HG03045 (cell line): ENCODE results near the gene SPINT1.

Experiments used
- ATAC-seq: cut with Tn5 transposase; IDR thresholded peaks from one replicate; pipeline ENCODE4 v1.9.1; 2021; ENCODE audit warnings: mild to moderate bottlenecking, moderate library complexity; ENCODE audit not compliant: unreplicated experiment

The SPINT1 gene

DNA sequence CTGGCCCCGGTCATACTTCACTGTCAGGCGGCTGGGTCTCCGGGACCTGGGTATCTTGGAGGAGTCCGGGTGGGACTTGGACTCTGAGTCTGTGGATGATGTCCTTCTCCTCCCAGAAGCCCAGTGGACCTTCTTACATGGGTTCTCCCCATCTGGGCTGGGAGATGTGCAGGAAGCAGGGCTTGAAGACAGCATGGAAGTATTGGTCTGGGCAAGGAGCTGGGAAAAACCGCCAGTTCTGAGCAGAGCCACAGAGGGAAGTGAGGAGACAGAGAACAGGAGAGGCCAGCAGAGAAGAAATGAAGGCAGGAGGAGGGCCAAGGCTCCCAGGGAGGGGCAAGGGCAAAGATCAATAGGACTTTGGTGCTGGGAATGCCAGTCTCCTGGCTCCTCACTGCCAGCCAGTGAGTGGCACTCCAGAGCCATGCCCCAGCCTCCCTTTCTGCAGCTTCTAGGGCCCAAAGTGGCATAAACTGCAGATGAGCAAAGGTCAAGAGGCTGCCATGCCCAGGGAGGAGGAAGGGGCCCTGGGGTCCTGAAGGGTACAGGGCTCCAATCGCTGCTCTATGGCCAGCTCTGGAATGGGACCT is 15.3 kb upstream of the SPINT1 start, which contains the start of gene PPP1R14D:
TSS of gene PPP1R14D (minus strand) at position 262 of the 590 bp plus-strand sequence. CDS start at position 195, 67 bp downstream.
- ATAC-seq, result no peak

DNA sequence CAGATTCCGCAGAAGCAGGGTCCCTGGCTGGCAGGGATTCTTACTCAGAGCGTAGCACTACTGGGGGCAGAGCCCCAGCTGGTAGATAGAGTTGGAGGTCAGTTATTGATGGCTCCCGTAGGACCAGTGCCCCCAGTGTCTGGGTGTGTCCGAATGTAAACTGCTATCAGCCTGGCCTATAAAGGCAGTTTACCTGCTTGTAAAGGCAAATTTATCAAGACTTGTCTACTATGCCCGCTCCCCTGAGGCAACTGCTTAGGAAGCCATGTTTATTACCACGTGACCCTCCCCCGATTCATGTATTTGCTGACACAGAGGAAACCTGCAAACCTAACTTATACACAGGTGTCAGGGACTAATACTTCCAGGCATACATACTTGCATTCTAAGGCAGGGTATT is 14.7 kb upstream of the SPINT1 start:
- ATAC-seq, result no peak

DNA sequence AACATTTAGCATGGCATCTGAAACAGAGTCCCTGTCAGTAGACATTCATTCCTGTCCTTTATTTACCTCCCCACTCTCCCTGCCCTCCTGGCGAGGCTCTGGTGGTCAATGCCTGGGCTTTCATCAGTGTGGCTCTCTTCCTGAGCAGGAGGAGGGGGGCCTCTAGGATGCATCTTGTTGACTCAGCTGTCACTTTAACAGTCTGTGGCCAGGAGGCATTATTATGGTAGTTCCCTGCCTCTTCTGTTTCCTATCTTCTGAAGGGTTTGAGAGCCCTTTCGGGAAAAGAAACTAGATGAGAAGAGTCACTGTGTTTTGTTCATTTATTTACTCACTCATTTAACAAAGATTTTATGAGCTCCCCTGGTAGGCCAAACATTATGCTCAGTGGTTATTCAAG is 13.0 kb upstream of the SPINT1 start:
- ATAC-seq, result no peak

DNA sequence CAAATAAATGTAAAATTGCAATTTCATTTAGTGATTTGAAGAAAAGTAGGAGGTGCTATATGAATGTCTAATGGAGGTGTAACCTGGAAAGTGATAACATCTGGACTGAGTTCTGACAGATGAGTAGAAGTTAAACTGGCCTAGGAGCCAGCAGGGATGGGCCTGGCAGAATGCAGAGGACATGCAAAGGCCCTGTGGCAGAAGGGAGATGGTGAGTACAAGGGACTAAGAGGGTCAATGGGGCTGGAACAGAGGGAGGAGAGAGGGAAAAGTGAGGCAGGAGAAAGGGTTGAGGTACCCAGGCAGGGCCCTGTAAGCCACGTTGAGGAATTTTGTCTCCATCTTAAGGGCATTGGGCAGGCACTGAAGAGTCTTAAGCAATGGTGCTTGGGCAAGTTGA is 12.0 kb upstream of the SPINT1 start:
- ATAC-seq, result no peak

DNA sequence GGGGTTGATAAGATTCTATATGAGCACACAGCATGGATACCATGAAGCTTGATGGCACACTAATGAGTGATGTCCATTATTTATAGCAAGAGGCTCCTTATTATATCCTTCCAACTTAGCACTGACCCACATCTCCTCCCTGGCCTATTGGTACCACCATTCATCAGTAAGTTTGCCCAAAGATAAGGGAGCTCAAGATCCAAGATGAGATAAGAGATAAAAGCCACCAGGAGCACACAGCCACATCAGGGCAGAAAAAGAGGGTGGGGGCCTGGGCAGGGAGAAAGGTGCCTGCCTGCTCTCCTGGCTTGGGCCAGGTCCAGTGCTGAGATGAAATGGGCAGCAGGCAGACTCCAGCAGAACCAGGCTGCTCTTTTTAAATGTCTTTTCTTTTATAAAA is 10.9 kb upstream of the SPINT1 start:
- ATAC-seq, result no peak

DNA sequence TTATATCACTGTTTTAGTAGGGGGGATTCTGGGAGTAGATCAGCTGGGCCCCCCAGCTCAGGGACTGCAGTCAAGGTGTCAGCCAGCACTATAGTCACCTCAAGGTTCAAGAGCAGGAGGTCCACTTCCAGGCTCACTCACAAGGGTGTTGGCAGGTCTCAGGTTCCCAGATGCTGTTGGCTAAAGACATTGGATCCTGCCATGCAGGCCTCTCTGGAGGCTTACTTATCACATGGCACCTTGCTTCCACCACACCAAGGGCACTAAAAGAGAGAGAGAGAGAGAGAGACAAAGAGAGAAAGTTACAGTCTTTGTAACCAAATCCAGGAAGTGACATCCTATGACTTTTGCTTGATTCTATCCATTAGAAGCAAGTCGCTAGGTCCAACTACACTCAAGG is 7.8 kb upstream of the SPINT1 start:
- no peak for ATAC-seq

DNA sequence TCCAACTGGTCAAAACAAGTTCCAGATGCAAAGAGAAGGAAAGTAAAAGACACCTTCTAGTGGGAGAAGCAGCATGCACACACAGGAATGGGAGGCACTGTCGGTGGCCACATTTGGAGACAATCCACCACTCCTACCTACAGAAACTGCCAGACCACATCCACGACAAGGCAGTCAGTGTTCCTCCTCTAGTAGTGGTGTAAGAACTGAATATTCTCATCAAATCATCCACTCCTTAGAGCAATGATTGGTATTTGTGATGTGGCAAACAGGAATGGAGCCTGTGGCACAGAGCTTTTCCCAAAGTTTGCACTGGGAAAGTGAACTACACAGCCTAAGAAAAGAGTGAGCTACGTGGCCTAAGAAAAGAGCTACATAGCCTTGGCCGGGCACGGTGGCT is 5.1 kb upstream of the SPINT1 start:
- ATAC-seq, result no peak

DNA sequence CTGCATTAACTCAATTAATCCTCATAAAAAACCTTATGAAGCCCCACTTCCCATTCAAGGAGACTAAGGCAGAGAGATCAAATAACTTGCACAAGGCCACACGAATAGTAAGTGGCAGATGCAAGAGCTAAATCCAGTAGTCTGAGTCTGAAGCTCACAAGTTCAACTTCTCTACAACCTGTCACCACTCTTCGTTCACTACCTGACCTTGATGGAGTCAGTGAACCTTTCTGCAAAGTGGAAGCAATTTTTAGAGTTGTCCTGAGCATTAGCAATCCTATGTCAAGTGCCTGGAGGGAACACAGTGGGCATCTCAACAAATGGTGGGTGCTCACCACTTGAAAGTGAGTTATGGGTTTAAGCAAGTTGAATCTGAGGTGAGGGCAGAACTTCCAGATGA is 2.1 kb upstream of the SPINT1 start:
- no peak for ATAC-seq

DNA sequence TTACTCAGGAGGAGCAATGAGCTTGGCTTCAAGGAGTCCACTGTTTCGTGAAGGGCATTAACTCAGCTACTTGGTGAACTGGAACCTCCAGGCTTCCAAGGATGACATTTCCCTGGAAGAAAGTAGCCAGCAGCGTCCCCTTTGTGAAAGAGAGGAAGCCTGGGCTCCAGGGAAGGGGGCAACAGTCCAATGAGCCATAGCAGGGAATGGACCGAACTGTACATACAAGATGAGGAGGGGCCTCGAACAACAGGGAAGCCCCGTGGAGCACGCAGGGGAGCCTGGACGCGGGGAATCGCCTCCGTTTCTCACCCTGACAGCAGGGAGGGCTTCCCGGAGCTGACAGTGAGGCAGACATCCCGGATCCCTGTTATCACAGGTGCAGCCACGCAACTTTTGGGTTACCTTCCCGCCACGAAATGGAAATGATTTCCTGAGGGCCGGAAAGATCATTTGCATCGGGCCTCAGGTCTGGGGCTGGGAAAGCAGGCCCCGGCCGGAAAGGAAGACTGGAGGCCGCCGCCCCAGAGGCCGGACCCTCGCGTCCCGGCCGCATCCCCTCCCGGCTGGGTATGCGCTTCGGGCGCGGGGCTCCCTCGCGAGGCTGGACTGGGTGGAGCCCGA is 475 bp upstream of the SPINT1 start:
- no peak for ATAC-seq

DNA sequence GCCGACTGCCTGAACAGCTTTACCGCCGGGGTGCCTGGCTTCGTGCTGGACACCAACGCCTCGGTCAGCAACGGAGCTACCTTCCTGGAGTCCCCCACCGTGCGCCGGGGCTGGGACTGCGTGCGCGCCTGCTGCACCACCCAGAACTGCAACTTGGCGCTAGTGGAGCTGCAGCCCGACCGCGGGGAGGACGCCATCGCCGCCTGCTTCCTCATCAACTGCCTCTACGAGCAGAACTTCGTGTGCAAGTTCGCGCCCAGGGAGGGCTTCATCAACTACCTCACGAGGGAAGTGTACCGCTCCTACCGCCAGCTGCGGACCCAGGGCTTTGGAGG is 815 bp downstream of the SPINT1 start:
- ATAC-seq, result no peak

DNA sequence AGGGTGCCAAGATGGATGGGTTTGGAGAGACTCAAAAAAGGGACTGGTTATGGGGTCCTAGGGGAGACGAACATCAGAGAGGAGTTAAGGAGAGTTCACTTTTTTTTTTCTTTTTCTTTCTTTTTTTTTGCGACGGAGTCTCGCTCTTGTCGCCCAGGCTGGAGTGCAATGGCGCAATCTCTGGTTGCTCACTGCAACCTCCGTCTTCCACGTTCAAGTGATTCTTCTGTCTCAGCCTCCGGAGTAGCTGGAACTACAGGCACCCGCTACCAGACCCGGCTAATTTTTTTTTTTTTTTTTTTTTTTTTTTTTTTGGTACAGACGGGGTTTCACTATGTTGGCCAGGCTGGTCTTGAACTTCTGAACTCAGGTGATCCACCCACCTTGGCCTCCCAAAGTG is 1.2 kb downstream of the SPINT1 start:
- ATAC-seq, result no peak

DNA sequence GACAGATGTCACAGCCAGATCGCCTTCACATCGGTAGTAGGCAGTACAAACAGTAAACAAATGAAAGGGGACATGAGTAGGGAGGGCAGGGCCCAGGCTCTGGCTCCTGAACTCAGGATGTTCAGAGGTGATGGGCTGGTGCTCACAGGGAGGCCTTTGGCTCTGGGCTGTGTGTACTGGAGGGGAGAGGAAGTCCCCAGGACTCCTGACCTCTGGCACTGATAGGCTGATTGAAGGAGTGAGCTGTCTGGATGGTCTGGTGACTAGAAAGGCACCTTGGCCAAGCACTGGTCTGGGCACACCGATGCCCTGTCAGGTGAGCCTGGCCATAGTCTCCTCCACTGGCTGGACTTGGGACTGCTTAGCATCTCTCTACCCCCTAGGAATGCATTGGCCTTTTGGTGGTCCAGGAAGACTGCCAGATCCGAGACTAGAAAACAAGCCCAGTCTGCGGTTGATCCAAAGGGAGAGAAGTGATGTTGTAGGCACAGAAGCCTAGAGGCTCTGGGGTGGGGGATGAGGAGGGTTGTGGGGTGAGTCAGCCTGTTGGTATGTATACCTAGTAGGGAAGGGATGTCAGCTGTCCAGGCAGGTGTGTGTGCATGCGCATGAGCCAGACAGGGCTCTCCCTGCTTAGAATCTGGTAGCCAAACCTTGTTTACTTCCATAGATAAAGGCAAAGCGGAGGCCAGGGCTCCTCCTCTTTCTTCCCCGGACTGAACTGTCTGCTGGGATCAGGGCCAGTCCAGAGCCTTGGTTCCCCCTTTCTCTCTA is 1.9 kb downstream of the SPINT1 start:
- ATAC-seq, result no peak

DNA sequence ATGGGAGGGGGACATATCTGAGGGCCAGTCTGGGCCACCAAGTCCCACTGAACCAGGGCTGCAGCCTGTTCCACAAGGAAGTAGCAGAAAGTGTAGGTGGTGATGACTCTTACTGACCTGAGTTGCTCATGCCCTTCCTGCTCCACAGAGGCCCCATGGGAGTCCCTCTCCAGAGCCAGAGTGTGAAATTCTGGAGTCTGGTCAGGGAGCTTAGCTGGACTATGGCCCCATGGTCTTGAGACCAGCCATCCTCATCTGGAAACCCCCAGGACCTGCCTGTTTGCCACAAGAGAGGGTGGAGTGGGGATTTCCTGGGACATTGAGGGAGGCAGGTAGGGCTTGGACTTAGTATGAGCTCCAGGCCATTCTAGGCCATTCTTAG is 3.0 kb downstream of the SPINT1 start:
- ATAC-seq, result peak; percentile 17

DNA sequence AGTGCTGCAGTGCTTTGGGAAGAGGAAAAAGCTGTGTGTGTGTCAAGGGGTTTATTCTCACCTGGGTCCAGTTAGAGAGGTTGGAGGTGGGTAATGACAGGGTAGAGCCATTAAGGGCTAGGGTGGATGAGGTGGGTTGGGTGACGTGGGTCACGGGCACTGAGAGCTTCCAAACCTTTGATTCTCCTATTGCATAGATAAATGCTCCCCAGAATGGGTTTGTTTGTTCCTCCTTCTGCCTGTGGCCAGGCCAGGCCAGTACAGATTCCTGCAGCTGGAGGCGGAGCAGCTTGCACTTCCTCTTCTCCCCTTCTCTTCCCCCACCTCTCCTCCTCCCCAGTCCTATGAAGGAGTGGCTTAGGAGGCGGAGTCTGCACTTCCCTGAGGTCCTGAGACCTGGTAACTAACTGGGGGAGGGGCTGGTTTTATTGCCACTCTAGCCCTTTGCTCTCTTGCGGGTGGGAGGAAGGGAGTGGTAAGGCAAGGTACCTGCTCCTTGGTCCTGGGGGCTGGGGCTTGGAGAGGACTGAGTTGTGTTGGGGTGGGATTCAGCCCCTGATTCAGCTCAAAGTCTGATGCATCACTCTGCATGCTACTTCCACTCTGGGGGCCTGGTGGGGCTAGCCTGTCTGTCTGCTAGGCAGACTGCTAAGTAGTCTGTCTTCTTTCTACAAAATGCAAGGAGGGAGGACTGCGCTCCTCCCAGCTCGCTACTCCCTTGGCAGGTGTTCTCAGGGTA is 3.5 kb downstream of the SPINT1 start:
- ATAC-seq, result peak; percentile 54

DNA sequence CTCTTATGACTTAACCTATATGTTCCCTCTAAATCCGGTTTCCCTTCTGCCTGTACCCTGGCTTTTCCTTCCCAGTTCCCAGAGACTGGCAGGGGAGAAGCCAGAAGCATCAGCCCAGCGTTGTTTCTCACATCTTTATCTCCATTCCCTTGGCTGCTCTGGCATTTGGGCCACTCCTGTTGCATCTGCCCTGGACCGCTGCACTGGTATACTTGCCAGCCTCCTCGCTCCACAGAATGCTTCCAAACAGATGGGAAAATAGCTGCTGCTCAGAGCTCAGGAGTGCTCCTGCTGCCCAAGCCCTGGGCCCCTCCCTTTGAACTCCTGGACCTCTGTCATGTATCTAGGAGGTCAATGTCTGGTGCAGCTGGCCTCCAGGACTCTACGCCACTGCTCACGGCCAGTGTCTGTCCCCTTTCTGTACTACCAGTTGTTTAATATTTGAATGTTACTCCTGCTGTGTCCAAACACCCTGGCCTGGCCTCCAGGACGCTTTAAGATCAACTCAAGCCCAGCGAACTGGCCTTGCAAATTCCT is 6.8 kb downstream of the SPINT1 start:
- ATAC-seq, result no peak

DNA sequence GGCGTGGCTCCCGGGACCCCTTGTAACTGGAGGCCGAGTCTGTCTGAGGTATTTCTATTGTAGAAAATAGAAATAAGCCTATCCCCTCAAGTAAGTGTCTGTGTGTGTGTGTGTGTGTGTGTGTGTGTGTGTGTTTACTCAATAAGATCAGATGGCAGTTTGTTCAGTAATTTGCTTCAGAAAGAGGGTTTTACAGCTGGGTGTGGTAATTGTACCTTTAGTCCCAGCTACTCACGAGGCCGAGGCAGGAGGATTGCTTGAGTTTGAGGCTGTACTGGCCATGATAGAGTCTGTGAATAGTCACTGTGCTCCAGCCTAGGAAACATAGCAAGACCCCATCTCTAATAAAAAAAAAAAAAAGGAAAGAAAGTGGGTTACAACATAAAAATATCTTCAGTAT is 8.7 kb downstream of the SPINT1 start:
- ATAC-seq, result no peak

DNA sequence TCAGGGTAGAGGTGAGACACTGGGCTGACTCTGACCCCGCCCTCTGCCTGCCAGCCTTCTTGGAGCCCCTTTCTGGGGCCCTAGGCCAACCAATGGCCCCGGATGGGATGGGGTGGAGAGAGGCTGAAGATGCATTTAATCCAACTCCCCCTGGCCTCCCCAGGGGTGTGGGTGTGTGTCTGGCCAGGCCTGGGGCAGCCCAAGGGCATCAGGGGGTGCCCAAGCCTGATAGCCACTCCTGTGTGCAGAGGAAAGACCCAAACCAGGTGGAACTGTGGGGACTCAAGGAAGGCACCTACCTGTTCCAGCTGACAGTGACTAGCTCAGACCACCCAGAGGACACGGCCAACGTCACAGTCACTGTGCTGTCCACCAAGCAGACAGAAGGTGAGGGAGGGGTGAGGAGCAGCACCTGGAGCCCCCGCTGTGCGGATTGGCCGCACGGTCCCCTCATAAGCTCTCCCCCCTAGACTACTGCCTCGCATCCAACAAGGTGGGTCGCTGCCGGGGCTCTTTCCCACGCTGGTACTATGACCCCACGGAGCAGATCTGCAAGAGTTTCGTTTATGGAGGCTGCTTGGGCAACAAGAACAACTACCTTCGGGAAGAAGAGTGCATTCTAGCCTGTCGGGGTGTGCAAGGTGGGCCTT is 9.5 kb downstream of the SPINT1 start:
- no peak for ATAC-seq

DNA sequence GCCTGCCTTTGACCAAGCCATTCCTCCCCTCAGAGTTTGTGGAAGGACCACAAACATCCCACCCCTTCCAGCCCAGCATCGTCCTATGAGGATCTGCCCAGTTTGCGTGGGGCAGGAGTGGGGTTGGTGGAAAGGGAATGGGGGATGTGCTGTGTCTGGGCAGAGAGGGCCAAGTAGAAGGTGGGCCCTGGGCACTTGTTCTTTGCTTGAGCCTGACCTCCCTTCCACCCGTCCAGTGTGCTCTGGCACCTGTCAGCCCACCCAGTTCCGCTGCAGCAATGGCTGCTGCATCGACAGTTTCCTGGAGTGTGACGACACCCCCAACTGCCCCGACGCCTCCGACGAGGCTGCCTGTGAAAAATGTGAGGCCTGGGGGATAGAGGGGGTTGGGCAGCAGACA is 10.3 kb downstream of the SPINT1 start:
- ATAC-seq, result no peak

DNA sequence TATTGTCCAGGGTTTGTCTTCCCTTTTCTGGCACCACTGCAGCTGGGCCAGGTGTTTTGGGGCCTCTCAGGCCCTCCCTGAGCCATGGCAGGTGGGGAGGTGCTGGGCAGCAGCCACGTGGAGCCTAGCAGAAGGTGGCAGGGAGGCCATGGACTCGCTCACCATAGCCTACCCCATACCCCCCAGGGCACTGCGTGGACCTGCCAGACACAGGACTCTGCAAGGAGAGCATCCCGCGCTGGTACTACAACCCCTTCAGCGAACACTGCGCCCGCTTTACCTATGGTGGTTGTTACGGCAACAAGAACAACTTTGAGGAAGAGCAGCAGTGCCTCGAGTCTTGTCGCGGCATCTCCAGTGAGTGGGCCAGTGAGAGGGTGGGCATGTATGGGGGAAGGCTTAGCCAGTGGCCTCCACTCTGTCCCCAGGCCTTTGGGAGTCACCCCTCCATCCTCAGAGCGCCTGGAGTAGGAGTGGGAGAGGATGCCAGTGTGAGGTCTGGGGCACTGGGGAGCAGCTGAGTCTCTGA is 11.9 kb downstream of the SPINT1 start:
- ATAC-seq, result no peak

DNA sequence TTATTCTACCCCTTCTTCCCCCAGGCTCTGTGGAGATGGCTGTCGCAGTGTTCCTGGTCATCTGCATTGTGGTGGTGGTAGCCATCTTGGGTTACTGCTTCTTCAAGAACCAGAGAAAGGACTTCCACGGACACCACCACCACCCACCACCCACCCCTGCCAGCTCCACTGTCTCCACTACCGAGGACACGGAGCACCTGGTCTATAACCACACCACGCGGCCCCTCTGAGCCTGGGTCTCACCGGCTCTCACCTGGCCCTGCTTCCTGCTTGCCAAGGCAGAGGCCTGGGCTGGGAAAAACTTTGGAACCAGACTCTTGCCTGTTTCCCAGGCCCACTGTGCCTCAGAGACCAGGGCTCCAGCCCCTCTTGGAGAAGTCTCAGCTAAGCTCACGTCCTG is 12.9 kb downstream of the SPINT1 start:
- no peak for ATAC-seq
